Cerebellar nuclear complex (tissue), 1 donor: ENCODE measurements around the gene ACD.

Experiments
- DNase-seq, 2 experiments: peaks; one replicate each; lab custom pipeline; 2025; lab: John Stamatoyannopoulos, UW

ACD gene

DNA sequence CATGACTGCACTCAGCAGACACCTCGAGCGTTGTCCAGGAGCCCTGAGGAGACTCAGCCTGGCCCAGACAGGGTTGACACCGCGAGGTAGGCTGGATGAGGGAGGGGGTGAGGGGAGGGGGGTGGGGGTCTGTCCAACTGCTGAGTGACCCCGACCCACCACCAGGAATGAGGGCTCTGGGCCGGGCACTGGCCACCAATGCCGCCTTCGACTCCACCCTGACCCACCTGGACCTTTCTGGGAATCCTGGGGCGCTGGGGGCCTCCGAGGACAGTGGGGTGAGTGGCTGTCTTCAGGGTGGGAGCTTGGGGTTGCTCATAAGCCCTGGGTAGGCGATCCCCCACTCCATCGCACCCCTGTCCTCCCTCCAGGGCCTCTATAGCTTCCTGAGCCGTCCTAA lies 12.4 kb downstream of the ACD start:
- DNase-seq: no peak

DNA sequence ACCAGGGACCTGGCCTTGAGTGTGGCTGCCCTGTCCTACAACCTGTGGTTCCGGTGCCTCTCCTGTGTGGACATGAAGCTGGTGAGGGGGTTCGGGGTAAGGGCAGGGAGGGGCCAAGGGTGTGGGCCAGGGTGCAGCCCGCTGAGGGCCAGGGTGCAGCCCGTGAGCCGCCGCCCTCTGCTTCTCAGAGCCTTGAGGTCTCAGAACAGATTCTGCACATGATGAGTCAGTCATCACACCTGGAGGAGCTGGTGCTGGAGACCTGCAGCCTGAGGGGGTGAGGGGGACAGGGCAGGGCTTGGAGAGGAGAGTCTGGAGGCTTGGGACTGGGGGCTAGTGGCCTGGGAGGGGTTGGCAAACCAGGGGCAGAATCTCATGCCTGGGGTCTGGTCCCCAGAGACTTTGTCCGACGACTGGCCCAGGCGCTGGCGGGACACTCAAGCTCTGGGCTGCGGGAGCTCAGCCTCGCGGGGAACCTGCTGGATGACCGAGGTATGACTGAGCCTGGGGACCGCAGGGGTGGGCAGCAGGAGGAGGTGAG lies 12.9 kb downstream of the ACD start:
- DNase-seq: no peak

DNA sequence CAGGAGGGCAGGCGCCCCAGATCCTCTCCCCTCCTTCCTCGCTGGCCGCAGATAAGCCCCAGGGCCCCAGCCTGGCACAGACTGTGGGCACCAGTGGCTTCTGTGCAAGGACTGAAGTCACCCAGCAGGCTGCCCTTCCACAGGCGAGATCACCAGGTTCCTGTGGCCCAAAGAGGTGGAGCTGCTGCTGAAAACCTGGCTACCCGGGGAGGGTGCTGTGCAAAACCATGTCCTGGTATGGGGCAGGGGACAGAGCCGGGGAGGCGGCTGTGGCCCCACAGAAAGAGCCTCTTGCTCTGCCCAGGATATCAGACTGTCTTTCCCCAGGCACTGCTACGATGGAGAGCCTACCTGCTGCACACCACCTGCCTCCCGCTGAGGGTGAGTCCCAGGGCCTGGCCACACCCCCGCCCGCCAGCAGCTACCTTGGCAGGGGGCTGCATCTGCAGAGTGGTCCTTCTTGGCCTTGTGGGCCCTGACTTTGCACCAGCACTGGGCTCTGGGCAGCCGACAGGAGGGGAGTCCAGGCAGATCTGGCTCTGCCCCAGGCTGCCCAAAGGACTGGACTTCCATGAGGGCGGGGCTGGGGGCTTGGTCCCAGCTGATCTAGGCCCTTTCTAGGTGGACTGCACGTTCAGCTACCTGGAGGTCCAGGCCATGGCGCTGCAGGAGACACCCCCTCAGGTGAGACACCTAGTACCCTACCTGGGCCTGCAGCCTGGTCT lies 14.5 kb downstream of the ACD start:
- no peak for DNase-seq

DNA sequence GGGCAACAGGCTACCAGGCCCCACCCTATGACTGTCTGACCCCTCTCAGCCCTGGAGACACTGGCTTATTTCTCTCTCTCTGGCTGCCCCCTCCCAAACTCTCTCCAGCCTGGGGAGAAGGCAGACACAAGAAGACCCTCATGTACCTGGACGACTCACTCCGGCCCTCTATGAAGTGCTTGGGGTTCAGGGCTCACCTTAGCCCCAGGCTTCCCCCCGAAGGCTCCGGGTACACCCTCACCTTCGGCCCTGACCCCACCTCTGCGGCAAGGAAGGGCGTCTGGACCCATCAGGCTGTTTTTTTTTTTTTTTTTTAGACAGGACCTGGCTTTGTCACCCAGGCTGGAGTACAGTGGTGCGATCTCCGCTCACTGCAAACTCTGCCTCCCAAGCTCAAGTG lies 16.0 kb downstream of the ACD start:
- DNase-seq: no peak

DNA sequence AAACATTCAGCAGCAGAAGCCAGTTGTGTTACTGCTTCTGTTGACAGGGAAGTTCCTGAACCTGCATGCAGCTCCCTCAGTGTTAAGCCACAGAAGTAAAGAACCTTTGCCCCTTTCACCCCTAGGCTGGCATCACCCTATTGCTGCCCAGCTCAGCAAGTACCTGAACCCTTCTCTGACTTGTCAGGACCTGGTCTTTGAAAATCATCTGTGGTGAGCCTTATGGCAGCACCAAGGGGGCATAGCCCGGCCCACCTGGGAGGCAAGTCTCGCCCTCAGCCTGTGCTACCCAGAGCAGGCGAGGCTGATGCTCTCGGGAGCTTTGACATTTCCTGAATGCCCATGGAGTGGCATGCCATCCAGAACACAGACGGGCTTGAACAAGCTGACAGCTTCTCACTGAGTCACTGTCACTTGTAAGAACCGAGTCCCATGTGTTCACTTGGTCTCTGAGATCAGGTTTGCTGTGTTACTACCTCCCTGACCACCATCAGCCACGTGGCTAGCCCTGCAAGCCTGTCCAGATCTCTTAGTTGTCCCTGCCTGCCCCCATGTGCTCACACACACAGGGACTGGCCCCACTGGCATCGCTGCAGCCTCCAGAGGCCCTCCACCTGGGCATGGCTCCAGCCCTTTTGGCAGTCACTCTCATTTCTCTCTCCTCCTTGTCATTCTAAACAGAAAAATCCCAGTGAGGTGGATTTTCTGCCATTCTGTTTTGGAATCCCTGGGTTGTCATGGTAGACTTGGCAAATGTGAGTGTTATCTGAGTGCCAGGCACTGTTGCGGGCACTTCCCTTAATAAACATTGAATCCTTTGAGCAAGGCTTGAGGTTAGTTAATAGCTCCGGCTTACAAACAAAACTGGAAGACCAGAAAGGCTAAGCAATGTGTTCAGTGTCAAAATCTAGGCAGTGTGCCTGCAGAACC lies 18.0 kb downstream of the ACD start:
- peak; percentile 79 to 93 for DNase-seq

DNA sequence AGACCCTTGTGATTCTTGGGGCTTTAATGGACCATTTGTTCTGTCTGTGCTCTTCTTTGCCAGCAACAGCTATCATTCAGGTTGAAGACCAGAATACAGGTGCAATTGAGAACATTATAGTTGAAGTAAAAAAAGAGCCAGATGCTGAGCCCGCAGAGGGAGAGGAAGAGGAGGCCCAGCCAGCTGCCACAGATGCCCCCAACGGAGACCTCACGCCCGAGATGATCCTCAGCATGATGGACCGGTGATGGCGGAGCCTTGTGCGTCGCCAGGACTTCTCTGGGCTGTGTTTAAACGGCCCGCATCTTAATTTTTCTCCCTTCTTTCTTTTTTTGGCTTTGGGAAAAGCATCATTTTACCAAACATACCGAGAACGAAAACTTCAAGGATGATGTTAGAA lies 22.4 kb downstream of the ACD start:
- DNase-seq: no peak

DNA sequence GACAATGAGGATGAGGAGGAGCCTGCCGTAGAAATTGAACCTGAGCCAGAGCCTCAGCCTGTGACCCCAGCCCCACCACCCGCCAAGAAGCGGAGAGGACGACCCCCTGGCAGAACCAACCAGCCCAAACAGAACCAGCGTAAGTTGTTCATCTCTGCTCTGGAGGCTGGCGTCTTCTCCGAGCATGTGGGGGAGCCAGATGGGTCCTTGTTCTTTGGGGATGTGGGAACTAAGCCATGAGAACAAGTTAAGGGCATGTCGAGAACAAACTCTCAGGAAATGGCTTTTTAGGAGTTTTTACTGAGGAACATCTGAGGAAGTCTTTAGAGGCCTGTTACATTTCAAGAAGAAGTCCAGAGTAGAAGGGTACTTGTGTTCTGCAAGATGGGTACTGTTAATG lies 23.3 kb downstream of the ACD start:
- DNase-seq: no peak

DNA sequence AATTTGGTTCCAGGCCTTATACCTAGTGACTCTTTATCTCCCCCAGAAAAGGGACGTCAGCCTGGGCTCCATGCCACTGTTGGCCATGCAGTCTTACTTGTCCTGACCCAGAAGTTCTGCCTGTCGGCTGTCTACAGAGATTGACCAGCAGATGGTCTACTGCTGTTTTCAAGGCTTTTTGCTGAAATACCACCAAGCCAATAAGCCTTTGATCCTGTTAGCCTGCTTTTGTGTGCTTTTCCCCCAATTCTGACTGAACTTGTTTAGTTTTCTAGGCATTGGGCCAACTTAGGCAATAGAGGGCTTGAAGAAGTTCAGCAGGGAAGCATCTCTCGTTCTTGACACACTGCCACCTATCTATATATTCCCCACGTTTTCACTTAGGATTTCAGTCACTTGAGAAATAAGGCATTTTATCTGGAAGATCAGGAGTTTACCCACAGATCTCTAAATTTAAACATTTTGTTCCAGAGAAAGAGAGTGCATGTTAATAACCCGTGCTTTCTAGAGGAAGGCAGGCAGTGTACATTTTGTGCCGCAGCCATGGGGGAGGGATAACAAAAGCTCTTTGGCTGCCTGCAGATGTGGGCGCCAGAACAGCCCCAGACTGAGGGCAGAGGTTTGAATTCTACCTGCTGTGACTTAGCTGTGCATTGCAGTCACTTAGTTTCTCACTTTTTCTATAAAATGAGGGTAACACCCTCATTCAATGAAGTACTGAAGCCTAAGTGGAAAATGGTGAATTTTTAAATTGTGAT lies 27.5 kb downstream of the ACD start:
- no peak for DNase-seq

DNA sequence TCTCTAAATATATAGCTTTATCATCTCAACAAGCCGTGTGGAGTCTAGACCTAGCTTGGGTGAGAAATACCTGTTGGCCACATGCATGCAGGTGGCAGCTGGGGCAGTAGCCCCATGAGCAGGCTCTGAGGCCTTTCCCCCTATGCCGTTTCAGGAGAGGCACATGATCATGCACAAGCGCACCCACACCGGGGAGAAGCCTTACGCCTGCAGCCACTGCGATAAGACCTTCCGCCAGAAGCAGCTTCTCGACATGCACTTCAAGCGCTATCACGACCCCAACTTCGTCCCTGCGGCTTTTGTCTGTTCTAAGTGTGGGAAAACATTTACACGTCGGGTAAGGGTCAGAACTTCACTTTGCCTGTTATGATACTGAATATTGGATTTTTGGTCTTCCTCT lies 31.8 kb downstream of the ACD start:
- DNase-seq: no peak

DNA sequence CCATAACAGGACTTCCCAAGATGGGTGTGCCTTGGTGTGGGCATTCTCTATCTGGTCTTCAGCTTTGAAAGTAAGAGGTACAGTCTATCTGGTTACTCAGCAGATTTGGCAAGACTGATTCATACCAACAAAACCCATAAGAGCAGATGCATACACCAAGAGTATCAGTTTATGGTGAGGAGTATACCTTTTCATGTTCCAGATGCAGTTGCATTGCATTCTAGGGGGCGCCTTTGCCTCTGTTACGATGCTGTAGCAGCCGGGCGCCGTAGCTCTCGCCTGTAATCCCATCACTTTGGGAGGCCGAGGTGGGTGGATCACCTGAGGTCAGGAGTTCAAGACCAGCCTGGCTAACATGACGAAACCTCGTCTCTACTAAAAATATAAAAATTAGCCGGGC lies 46.3 kb downstream of the ACD start:
- no peak for DNase-seq

DNA sequence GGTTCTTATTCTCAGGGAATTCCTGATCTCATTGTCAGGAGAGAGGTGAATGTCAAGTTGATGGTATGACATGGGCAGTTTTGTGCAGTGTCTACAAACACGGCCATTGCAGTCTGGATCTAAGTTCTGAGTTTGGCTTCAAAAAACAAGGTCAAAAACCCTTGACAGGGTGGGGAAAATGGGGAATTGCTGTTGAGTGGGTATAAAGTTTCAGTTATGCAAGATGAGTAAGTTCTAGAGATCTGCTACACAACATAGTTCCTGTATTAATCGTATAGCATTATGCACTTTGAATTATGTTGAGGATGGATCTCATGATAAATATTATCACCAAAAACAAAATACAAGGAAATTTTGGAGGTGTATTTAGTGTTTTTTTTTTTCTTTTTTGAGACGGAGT lies 51.7 kb downstream of the ACD start:
- no peak for DNase-seq
